ENCODE measurements around the gene HIVEP3.

HIVEP3 gene

DNA sequence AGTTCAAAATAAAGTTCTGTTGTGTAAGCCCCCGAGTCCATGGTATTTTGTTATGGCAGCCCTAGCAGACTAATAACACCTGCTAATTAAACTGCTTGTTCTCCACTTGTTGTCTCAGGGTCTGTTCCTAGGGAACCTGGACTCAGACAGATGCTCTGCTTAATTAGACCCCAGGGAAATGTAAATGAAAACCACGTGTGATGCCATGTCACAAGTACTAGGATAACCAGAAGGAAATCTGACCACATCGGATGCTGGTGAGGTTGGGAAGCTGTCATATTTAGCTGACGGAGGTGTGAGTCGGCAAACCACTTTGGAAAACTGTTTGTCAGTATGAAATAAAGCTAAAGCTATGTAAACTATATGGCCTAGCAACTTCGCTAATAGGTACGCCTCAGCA is 453.8 kb downstream of the HIVEP3 start:
- DNase-seq (ENCODE audit: low read depth), result no peak

DNA sequence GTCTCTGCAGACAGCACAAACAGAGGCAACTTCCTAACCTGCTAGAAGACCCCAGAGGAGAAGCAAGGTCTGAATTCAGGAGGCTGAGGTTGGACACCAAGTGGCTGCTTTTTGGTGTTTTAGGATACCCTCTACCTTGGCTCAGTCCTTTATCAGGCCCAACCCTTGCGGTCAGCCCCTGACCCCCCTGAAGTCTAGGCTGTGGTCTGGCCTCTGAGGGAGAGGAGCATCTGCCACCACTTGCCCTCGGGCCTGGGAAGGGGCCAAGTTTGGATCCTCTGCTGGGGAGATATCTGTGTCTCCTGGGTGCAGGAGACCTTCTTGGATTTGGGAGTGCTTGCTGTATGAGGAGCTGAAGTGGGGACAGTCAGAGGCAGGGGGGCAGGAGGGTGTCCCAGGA is 455.2 kb downstream of the HIVEP3 start:
- DNase-seq (ENCODE audit: low read depth), result no peak

DNA sequence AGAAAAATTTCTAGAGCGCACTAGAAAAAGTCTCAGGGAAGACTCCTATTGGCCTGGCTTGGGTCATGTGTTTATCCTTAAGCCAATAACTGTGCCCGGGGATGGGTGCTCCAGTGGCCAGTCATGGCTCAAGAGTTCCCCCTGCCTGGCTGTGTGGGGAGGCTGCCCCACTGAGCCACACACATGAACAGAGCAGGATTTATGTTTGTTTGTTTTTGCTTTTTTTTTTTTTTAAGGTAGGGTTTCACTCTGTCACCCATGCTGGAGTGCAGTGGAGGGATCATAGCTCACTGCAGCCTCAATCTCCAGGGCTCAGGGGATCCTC is 456.1 kb downstream of the HIVEP3 start:
- no peak for DNase-seq (ENCODE audit: low read depth)

DNA sequence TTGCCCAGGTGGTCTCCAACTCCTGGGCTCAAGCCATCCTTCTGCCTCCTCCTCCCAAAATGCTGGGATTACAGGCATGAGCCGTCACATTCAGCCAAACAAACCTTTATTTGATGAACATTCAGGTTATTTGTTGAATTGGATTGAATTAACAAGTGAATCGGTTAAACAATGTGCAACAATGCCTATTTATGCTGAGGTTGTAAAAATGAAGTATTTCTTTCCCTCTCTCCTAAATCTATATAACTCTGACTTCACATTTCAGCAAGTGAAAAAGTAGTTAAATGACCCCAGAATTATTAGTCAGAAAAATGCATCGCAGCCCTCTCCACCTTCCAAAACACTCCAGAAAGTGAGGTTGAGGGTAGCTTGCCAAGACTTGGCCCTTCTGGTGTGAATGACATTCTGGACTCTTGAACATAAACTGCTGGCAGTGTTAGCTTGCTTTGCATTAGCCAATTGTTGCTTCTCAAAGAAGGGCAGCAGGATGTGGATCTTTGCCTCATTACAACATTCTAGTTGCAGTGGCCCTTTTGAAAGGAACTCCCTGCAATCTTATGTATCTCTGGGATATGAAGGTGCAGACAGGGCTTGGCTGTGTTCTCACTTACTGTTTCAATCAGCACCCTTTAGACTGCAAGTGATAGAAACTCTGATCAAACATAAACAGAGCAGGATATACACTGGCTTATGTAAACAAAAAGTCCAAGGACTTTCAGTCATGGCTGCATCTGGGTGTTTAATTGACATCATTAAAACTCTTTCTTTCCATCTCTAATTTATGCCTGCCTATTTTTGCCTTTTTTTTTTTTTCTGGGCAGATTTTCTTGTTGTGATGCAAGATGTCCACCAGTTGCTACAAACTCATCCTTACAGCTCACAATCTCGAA is 456.7 kb downstream of the HIVEP3 start:
- no peak for DNase-seq (ENCODE audit: low read depth)

DNA sequence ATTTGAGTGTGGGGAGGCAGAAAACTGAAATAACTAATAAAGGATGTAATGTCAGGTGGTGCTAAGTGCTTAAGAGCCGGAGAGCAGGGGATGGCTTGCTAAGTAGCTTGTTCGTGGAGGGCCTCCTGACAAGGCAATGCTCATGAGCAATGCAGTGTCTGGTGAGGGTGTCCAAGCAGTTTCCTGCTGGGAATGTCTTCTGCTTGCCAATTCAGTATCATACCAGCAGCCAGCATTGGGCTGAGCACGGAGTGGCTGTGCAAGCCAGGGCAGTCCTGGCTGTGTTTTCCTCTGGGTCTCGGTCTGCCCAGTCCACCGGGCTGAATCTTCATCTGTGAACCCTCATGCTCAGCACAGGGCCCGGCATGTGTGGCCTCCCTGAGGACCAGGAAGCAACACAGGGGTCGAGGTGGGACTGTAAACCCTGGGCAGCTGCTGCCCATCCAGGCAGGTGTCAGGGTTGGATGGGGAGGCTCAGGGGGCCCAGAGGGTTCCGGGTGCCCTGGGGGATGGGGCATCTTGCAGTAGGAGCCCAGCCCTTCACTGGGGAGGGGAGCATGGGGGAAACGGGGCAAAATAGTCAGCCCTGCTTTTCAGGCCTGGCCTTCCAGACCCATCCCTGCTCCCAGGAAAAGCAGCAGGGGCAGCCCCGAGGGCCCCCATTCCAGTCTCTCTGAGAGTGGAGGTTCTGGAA is 461.7 kb downstream of the HIVEP3 start:
- no peak for DNase-seq (ENCODE audit: low read depth)

Measured in stimulated activated CD8-positive, alpha-beta memory T cell treated with anti-CD3 and anti-CD28 coated beads, Interleukin-15, amount 100 ng/mL, for 24 hours (primary cell).